Lung (tissue), 12 donors: ENCODE results near the gene ISLR. TPM values are rescaled to one million over a fixed set of nuclear protein-coding genes. Genes with fewer than 3 reads are reported as not detected.

ENCODE experiments used
- ATAC-seq: fragments of 200-7000 bp; cut with Tn5 transposase; one replicate; pipeline ENCODE4 v1.9.1; 2020; ENCODE audit warnings: moderate number of reproducible peaks; ENCODE audit not compliant: insufficient read depth, low FRiP score
- DNase-seq, 3 donors: peaks; one replicate each; pipeline ENCODE4 v3.0.0-alpha.2; 2013 to 2017
- H3K27ac ChIP-seq, 2 donors: one replicate each; pipeline ENCODE4 v1.5.1; 2013; ENCODE audit warnings: mild to moderate bottlenecking in 2 of 2, moderate library complexity in 2 of 2, control low read depth in 1 of 2, inconsistent platforms in 1 of 2, low read depth in 1 of 2, low read length in 1 of 2
- H3K27me3 ChIP-seq, 3 donors: one replicate each; pipeline ENCODE4 v1.5.1; 2013; ENCODE audit warnings: low read length in 2 of 3; ENCODE audit not compliant: control insufficient read depth in 3 of 3, insufficient read depth in 3 of 3
- H3K36me3 ChIP-seq, 4 donors: one replicate each; pipeline ENCODE4 v1.5.1; 2013; ENCODE audit warnings: low read length in 4 of 4, mild to moderate bottlenecking in 1 of 4, moderate library complexity in 1 of 4; ENCODE audit not compliant: control insufficient read depth in 4 of 4, insufficient read depth in 4 of 4
- H3K4me1 ChIP-seq, 5 donors: one replicate each; pipeline ENCODE4 v1.5.1; 2013; ENCODE audit warnings: low read length in 5 of 5, mild to moderate bottlenecking in 2 of 5, moderate library complexity in 1 of 5; ENCODE audit not compliant: control insufficient read depth in 5 of 5, insufficient read depth in 5 of 5
- H3K4me3 ChIP-seq: one replicate; pipeline ENCODE4 v1.5.1; 2013; ENCODE audit warnings: mild to moderate bottlenecking, control low read depth, moderate library complexity
- H3K9ac ChIP-seq, 2 donors: one replicate each; pipeline ENCODE4 v1.5.1; 2013; ENCODE audit warnings: low read length in 2 of 2, control low read depth in 1 of 2; ENCODE audit not compliant: insufficient read depth in 1 of 2
- H3K9me3 ChIP-seq, 4 donors: one replicate each; pipeline ENCODE4 v1.5.1; 2013; ENCODE audit warnings: low read length in 3 of 4, mild to moderate bottlenecking in 1 of 4, moderate library complexity in 1 of 4; ENCODE audit not compliant: control insufficient read depth in 4 of 4, insufficient read depth in 3 of 4
- WGBS, 2 donors: extraction: QIAGEN DNeasy Blood & Tissue Kit; methylation state at CpG; one replicate each; pipeline ENCODE4 v1.1.7; 2013; 5-methylcytosine and 5-hydroxymethylcytosine counted together
- polyA plus RNA-seq, 2 donors: library from polyadenylated mRNA; stranded (reverse); fragments of 200-250 nt; gene quantifications; one replicate each; pipeline ENCODE4 v1.2.1, GENCODE V29; 2013
- total RNA-seq, 2 donors: library from RNA; depleted of rRNA in 1 of 2; stranded (reverse); fragments of >200 nt in 1 of 2; gene quantifications; one replicate each; pipeline ENCODE4 v1.2.1, GENCODE V29; 2014 to 2021
- TF ChIP-seq, protein P1 (sequence below): IDR thresholded peaks from 2 replicates; pipeline ENCODE4 v1.5.1; 2012; ENCODE audit warnings: mild to moderate bottlenecking; ENCODE audit errors: control extremely low read depth, extremely low read depth
- donor health status: control.
- donor health status: control.
- donor health status: Bipolar disorder and iron deficiency.
- donor health status: healthy.
- donor health status: DM: yes; HTN: yes; CAD: no.

ISLR gene
- total and polyA plus RNA-seq, 4 donors: 2.8 to 30.4 (median 14.2) TPM

DNA sequence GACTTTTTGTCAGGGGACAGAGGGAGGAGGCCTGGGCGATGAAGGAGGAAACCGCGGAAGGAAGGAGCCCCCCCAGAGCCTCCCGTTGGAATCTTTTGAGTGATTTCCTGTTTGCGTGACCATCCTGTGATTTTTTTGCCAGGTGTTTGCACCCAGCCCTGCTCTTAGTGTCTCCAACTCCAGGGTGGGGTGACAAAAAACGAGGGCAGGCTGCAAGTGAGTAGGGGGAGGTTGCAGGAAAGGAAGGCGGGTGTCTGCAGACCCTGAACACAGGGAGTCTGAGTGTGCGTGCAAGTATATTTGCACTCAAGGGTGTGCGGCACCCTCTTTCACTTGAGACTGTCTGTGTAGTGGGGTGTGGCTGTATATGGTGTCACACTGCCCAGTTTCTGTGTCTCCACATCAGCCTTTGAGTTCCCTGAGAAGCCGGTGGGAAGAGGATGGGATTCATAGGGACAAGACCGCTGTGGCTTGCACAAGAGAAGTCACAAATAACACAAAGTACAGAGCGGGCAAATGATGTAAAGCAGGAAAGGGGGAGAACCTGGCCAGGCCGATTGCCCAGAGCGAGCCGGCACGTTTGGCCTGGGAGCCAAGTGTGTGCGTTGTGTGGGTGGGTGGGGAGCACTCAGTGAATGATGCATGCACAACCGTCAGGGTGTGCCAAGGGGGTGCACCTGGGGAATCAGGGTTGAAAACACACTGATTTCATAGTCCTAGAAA lies 36.5 kb upstream of the ISLR start:
- Histone ChIP-seq H3K9me3 (peaks cover 0 to 8% (median 0%) of the 10 kb centered on the region in 4 donors), H3K36me3 (no peaks in the 10 kb centered on the region), H3K9ac (peak overlapping the region in 1 of 2 donors; percentile 34), H3K27me3 (peaks cover 8 to 64% (median 25%) of the 10 kb centered on the region in 3 donors), H3K4me3 (no peak overlapping the region), H3K27ac (peak overlapping the region; percentile 11 to 58), H3K4me1 (peaks cover 0 to 23% (median 5%) of the 10 kb centered on the region in 5 donors)
- WGBS, 2 donors: 11 to 12% methylated on average over 18 of the region's 18 CpGs
- ATAC-seq (no peak), DNase-seq (peak in 2 of 3 donors; percentile 62 to 67)
- TF ChIP-seq, protein P1, sequence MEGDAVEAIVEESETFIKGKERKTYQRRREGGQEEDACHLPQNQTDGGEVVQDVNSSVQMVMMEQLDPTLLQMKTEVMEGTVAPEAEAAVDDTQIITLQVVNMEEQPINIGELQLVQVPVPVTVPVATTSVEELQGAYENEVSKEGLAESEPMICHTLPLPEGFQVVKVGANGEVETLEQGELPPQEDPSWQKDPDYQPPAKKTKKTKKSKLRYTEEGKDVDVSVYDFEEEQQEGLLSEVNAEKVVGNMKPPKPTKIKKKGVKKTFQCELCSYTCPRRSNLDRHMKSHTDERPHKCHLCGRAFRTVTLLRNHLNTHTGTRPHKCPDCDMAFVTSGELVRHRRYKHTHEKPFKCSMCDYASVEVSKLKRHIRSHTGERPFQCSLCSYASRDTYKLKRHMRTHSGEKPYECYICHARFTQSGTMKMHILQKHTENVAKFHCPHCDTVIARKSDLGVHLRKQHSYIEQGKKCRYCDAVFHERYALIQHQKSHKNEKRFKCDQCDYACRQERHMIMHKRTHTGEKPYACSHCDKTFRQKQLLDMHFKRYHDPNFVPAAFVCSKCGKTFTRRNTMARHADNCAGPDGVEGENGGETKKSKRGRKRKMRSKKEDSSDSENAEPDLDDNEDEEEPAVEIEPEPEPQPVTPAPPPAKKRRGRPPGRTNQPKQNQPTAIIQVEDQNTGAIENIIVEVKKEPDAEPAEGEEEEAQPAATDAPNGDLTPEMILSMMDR: no peak

DNA sequence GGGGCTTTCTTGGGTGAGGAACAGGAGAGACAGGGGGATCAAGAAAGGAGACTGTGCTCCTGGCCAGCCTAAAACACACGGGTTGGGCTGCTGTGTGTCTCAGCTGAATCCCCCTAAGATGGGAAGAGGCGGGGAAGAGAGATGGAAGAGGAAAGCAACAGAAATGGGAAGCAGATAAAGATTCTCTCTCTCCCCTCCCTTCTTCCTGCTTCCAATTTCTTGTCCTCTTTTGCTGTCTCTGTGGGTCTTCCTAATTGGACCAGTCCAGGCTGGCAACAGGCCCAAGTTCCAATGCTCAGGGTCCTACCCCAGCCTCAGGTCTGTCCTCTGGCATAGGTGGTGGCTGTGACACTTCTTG lies 36.0 kb upstream of the ISLR start:
- 64 to 65% methylated on average over 2 of the region's 2 CpGs for WGBS, 2 donors
- Histone ChIP-seq H3K4me1 (peaks cover 0 to 23% (median 5%) of the 10 kb centered on the region in 5 donors), H3K27me3 (peaks cover 8 to 58% (median 21%) of the 10 kb centered on the region in 3 donors), H3K9me3 (peaks cover 0 to 8% (median 0%) of the 10 kb centered on the region in 4 donors), H3K4me3 (no peak overlapping the region), H3K27ac (no peak overlapping the region), H3K9ac (no peak overlapping the region), H3K36me3 (no peaks in the 10 kb centered on the region)
- ATAC-seq (no peak), DNase-seq (peak in 1 of 3 donors; percentile 20)
- TF ChIP-seq, protein P1: no peak

DNA sequence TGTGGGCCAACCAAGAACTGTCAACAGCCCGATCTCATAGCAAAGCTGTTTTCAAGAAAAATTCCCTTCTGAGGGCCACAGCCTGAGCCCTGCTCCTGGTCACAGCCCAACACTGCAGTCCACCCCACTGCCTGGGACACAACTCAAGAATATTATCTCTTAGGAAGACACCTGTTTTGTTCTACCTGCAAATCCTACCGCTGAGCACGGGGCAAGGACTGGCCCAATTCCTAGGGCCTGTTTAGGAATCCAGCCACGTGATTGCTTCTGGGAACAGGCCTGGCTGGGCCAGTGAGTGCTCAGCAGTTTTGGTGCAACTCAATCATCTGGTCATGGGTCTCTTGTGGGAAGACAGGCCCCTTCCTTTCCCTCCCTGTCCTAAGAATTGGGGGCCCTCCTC lies 34.9 kb upstream of the ISLR start:
- DNase-seq (no peak), ATAC-seq (no peak)
- H3K36me3 ChIP-seq: no peaks in the 10 kb centered on the region
- H3K9me3 ChIP-seq: no peaks in the 10 kb centered on the region
- H3K4me1 ChIP-seq: peaks cover 0 to 23% (median 5%) of the 10 kb centered on the region in 5 donors
- no peak overlapping the region for H3K27ac ChIP-seq
- H3K4me3 ChIP-seq: no peak overlapping the region
- TF ChIP-seq, protein P1: no peak
- H3K27me3 ChIP-seq: peaks cover 2 to 47% (median 12%) of the 10 kb centered on the region in 3 donors
- no peak overlapping the region for H3K9ac ChIP-seq
- 85 to 91% methylated on average over 4 of the region's 4 CpGs for WGBS, 2 donors

DNA sequence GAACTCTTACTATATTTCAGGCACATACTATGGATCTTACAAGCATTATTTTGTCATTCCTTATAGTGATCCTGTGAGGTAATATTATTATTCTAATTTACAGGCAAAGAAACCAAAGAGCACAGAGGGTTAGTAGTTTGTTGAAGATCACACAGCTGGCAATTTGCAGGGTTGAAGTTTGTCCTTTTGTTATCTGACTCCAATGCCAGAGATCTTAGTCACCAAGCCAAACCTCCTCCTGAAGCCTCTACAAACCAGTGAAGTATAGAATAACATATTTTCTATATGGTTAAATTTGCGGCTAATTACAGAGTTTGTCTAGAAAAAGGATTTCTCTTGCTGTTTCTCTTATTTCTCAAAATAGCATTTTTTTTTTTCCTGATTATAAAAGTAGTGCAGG lies 31.9 kb upstream of the ISLR start:
- no peak for DNase-seq
- Histone ChIP-seq H3K9me3 (peaks cover 0 to 4% (median 1%) of the 10 kb centered on the region in 4 donors), H3K27ac (no peak overlapping the region), H3K27me3 (peaks cover 0 to 36% (median 0%) of the 10 kb centered on the region in 3 donors), H3K9ac (no peak overlapping the region), H3K36me3 (no peaks in the 10 kb centered on the region), H3K4me3 (no peak overlapping the region), H3K4me1 (peaks cover 0 to 11% (median 4%) of the 10 kb centered on the region in 5 donors)
- TF ChIP-seq, protein P1: no peak
- WGBS, 2 donors: 96 to 97% methylated on average over 1 of the region's 1 CpG
- ATAC-seq: no peak
